A673 (cell line): Measurements from ENCODE around the gene UAP1.

ENCODE experiments used
- EZH2 ChIP-seq: fragments of 200-600 bp; sonication (generic); IDR thresholded peaks from 2 replicates; pipeline ENCODE4 v1.6.1; 2017; ENCODE audit warnings: borderline replicate concordance, low read depth, mild to moderate bottlenecking, mixed read lengths, antibody characterized with exemption, low read length; ENCODE audit not compliant: poor library complexity, severe bottlenecking
- TF ChIP-seq, protein P1 (sequence below): fragments of 300-800, 200-600 bp; sonication (generic); conservative IDR thresholded peaks from 2 replicates; pipeline ENCODE4 v1.5.1; 2017; ENCODE audit warnings: low read depth, mild to moderate bottlenecking, antibody characterized with exemption, low read length, moderate library complexity, mixed read lengths

DNA sequence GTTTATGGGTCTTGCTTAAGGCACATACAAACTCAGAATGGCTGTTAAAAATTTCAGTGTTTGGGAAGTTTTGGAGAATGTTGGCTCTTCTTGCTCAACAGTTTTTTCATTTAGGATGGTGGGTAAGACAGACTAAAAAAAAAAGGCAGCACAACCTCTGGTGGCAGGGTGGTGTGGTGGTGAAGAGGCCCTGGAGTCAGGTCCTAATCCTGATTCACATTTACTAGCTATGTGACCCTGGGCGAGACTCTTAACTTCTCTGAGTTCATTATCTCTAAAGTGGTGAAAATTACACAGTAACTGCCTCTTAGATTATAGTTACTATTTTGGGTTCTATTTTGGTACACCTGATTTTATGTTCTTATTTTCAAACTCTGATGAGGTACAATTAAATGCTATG lies 11.6 kb downstream of the UAP1 start:
- TF ChIP-seq, protein P1, sequence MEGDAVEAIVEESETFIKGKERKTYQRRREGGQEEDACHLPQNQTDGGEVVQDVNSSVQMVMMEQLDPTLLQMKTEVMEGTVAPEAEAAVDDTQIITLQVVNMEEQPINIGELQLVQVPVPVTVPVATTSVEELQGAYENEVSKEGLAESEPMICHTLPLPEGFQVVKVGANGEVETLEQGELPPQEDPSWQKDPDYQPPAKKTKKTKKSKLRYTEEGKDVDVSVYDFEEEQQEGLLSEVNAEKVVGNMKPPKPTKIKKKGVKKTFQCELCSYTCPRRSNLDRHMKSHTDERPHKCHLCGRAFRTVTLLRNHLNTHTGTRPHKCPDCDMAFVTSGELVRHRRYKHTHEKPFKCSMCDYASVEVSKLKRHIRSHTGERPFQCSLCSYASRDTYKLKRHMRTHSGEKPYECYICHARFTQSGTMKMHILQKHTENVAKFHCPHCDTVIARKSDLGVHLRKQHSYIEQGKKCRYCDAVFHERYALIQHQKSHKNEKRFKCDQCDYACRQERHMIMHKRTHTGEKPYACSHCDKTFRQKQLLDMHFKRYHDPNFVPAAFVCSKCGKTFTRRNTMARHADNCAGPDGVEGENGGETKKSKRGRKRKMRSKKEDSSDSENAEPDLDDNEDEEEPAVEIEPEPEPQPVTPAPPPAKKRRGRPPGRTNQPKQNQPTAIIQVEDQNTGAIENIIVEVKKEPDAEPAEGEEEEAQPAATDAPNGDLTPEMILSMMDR, result no peak
- no peak for TF ChIP-seq EZH2
